Stomach (tissue), 9 donors: ENCODE measurements around the gene VKORC1L1. TPM values are rescaled to one million over a fixed set of nuclear protein-coding genes. Genes with fewer than 3 reads are reported as not detected.
"Not testable (repeated sequence)": the region's sequence is repeated elsewhere in the genome, so short reads cannot be mapped to it uniquely, and the experiment has no call there.

Experiments
- DNase-seq, 2 donors: peaks; one replicate each; pipeline versions ENCODE4 v3.0.0 to v3.0.0-alpha.2; 2013 to 2019
- H3K27ac ChIP-seq, 5 donors: fragments of 200-600 bp in 4 of 5; sonication (generic) in 4 of 5; one replicate each; pipeline ENCODE4 v1.5.1; 2013 to 2019; ENCODE audit warnings: mild to moderate bottlenecking in 1 of 5, moderate library complexity in 1 of 5
- H3K27me3 ChIP-seq, 3 donors: fragments of 200-600 bp; sonication (generic); one replicate each; pipeline ENCODE4 v1.5.1; 2017 to 2019; ENCODE audit warnings: mixed run types in 1 of 3
- H3K36me3 ChIP-seq, 4 donors: fragments of 200-600 bp; sonication (generic); 1 replicate in 3 of 4; 2 replicates in 1 of 4; pipeline ENCODE4 v1.5.1; 2016 to 2019
- H3K4me1 ChIP-seq, 4 donors: fragments of 200-600 bp; sonication (generic); one replicate each; pipeline ENCODE4 v1.5.1; 2016 to 2019
- H3K4me3 ChIP-seq, 4 donors: fragments of 200-600 bp; sonication (generic) in 3 of 4; one replicate each; pipeline ENCODE4 v1.5.1; 2016 to 2019; ENCODE audit warnings: mild to moderate bottlenecking in 1 of 4
- H3K9me3 ChIP-seq, 4 donors: fragments of 200-600 bp; sonication (generic); one replicate each; pipeline ENCODE4 v1.5.1; 2016 to 2019
- CTCF ChIP-seq, 7 experiments: fragments of 450-650 bp in 4 of 7; fragments of 200-600 bp in 3 of 7; sonication (generic) in 3 of 7; IDR thresholded peaks; one replicate each; pipeline ENCODE4 v1.5.1; 2016 to 2019; ENCODE audit warnings: antibody characterized with exemption in 7 of 7, control low read depth in 2 of 7, mild to moderate bottlenecking in 1 of 7
- EP300 ChIP-seq: sonication (generic); formaldehyde crosslinking; IDR thresholded peaks from one replicate; pipeline ENCODE4 v1.6.1; 2017; ENCODE audit warnings: antibody characterized with exemption
- POLR2A ChIP-seq, 4 donors: fragments of 450-650 bp; IDR thresholded peaks; one replicate each; pipeline ENCODE4 v1.6.1; 2016; ENCODE audit warnings: antibody characterized with exemption in 4 of 4, control low read depth in 2 of 4, mild to moderate bottlenecking in 1 of 4, moderate library complexity in 1 of 4
- POLR2AphosphoS5 ChIP-seq, 3 donors: sonication (generic); formaldehyde crosslinking; IDR thresholded peaks; one replicate each; pipeline ENCODE4 v1.6.1; 2016; ENCODE audit warnings: antibody characterized with exemption in 3 of 3
- WGBS, 5 donors: extraction: QIAGEN DNeasy Blood & Tissue Kit in 3 of 5; methylation state at CpG; one replicate each; pipeline versions ENCODE4 v1.1.5 to v1.1.7; 2013 to 2018; 5-methylcytosine and 5-hydroxymethylcytosine counted together
- intact Hi-C: fragments of 100-400 bp; cut with DNase I; formaldehyde crosslinking; loops from one replicate; pipeline ENCODE4 v1.15.1; 2023; ENCODE audit warnings: low total_unique reads
- polyA plus RNA-seq, 3 donors: library from polyadenylated mRNA; stranded (reverse); fragments of 200-250 nt; gene quantifications; one replicate each; pipeline ENCODE4 v1.2.3, GENCODE V29; 2013
- total RNA-seq, 5 donors: library from RNA; depleted of rRNA; stranded (reverse); fragments of >200 nt; gene quantifications; one replicate each; pipeline versions ENCODE4 v1.1.0 to v1.2.3, GENCODE V29; 2014 to 2016
- donor health status: healthy with polysubstance abuse.
- donor health status: Bipolar disorder and iron deficiency.
- donor health status: healthy.

The VKORC1L1 gene
- total and polyA plus RNA-seq, 8 donors: 1.8 to 31.6 (median 6.5) TPM

- H3K4me3 ChIP-seq: no peak overlapping the region
- 77 to 85% (median 81%) methylated on average over 5 of the region's 5 CpGs for WGBS, 5 donors
- TF ChIP-seq CTCF (IDR thresholded peaks at IDR 0.05): no peak
- TF ChIP-seq EP300: no peak
- no peak for TF ChIP-seq POLR2A (IDR thresholded peaks at IDR 0.05)
- TF ChIP-seq POLR2AphosphoS5 (IDR thresholded peaks at IDR 0.05): no peak
Observed at GRCh38 chr7:65892161-65892560, 19.3 kb downstream of the VKORC1L1 start.

GRCh38 chr7:65892835-65893234 lies 20.0 kb downstream of the VKORC1L1 start:
- no peaks in the 10 kb centered on the region for H3K27me3 ChIP-seq
- peaks cover 0 to 15% (median 9%) of the 10 kb centered on the region in 4 donors for H3K36me3 ChIP-seq
- no peak for DNase-seq
- no peaks in the 10 kb centered on the region for H3K9me3 ChIP-seq
- TF ChIP-seq CTCF (IDR thresholded peaks at IDR 0.05) (no peak), POLR2A (IDR thresholded peaks at IDR 0.05) (no peak), POLR2AphosphoS5 (IDR thresholded peaks at IDR 0.05) (no peak), EP300 (no peak)
- H3K4me3 ChIP-seq: no peak overlapping the region
- intact Hi-C loops: no loop called here
- 69 to 90% (median 79%) methylated on average over 1 of the region's 1 CpG for WGBS, 5 donors
- H3K4me1 ChIP-seq: peaks cover 0 to 7% (median 2%) of the 10 kb centered on the region in 4 donors
- no peak overlapping the region for H3K27ac ChIP-seq

More at GRCh38 chr7:65892161-65892560, 19.3 kb downstream of the VKORC1L1 start:
- DNase-seq: no peak
- Histone ChIP-seq H3K9me3 (no peaks in the 10 kb centered on the region), H3K36me3 (peaks cover 0 to 15% (median 9%) of the 10 kb centered on the region in 4 donors), H3K27ac (no peak overlapping the region), H3K27me3 (no peaks in the 10 kb centered on the region), H3K4me1 (peaks cover 0 to 10% (median 2%) of the 10 kb centered on the region in 4 donors)
- intact Hi-C loops: no loop called here

- H3K27ac ChIP-seq: no peak overlapping the region
- H3K4me3 ChIP-seq: no peak overlapping the region
- TF ChIP-seq EP300 (no peak), CTCF (IDR thresholded peaks at IDR 0.05) (no peak), POLR2A (IDR thresholded peaks at IDR 0.05) (no peak), POLR2AphosphoS5 (IDR thresholded peaks at IDR 0.05) (no peak)
- H3K27me3 ChIP-seq: no peaks in the 10 kb centered on the region
- 86 to 96% (median 95%) methylated on average over 4 of the region's 4 CpGs for WGBS, 5 donors
- peaks cover 0 to 2% (median 0%) of the 10 kb centered on the region in 4 donors for H3K36me3 ChIP-seq
- H3K9me3 ChIP-seq: no peaks in the 10 kb centered on the region
- H3K4me1 ChIP-seq: peaks cover 0 to 5% (median 2%) of the 10 kb centered on the region in 4 donors
- intact Hi-C loops: no loop called here
- no peak for DNase-seq
Observed at GRCh38 chr7:65896279-65896870, 23.5 kb downstream of the VKORC1L1 start.

- H3K36me3 ChIP-seq, intact Hi-C loops, H3K27ac ChIP-seq, H3K4me3 ChIP-seq, H3K9me3 ChIP-seq, H3K4me1 ChIP-seq, H3K27me3 ChIP-seq, DNase-seq: not testable (repeated sequence)
- WGBS, 5 donors: 66 to 85% (median 74%) methylated on average over 3 of the region's 3 CpGs
Observed at GRCh38 chr7:65897289-65897688, 24.4 kb downstream of the VKORC1L1 start.

- H3K27ac ChIP-seq, H3K4me3 ChIP-seq, H3K36me3 ChIP-seq, H3K4me1 ChIP-seq, intact Hi-C loops, H3K27me3 ChIP-seq, H3K9me3 ChIP-seq, DNase-seq: not testable (repeated sequence)
- 91 to 100% (median 94%) methylated on average over 2 of the region's 2 CpGs for WGBS, 5 donors
Observed at GRCh38 chr7:65898677-65899447, 26.0 kb downstream of the VKORC1L1 start.
